ENCODE data around the gene ADAMTS13. TPM values are rescaled to one million over a fixed set of nuclear protein-coding genes. Genes with fewer than 3 reads are reported as not detected.
"Not testable (repeated sequence)": the region's sequence is repeated elsewhere in the genome, so short reads cannot be mapped to it uniquely, and the experiment has no call there.

Gene ADAMTS13
- total and polyA plus RNA-seq, 2 donors (not counting 1 experiment from before 2014, with no cell fraction given), result 0.78 to 3.1 TPM

DNA sequence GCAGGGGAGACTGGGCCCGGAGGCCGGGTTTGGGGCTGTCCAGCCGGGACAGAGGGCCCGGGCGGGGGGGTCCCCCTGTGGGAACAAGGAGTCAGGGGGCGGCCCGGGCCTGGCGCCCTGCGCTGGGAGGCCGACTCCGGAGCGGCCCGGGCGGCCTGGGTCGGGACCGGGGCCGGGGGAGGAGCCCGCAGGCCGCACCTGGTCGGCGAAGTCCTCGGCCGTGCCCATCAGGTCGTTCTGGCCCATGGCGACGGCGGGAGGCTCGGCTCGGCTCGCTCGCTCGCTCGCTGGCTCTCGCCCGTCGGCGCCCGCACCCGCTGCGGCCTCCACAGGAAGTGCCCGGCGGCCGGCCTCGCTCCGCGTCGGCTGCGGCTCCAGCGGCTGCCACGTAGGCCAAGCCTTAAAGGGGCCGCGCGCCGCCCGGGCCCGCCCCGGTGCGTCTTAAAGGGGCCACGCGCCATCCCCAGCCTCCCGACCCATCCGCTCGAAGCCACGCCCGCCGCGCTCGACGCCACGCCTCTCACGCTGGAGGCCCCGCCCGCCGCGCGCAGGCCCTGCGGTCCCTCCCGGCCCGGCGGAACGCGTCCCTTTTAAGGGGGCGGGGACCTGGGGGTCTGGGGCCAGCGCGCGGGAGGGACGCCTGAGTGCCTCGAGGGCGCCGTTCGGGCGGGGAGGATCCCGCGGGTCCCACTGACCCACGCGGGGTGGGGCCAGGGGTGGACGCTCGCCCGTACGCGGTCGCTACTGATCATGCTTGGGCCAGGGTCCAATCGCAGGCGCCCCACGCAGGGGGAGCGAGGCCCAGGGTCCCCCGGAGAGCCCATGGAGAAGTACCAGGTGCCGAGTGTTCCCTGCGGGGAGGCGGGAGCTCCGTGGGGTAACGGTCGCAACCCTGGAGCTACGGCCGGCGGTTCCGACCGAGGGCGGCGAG is 46.2 kb upstream of the ADAMTS13 start, which contains the start of the genes STKLD1 and SURF4:
Gene STKLD1, plus strand, starts transcription at position 643 of the 931 bp plus-strand sequence. Its CDS starts 108 bp downstream, at position 751.
Gene SURF4, minus strand, starts transcription at position 337 of the 931 bp plus-strand sequence. Its CDS starts 91 bp downstream, at position 246.
- Histone ChIP-seq H3K4me3 (replicated peaks in 1 of 4; ENCODE audit: control extremely low read depth in 1 of 4, insufficient read depth in 1 of 4, low read depth in 3 of 4, low read length in 4 of 4) (peak within 1 kb of the TSS; percentile 79 to 100 (median 96)), H3K36me3 (ENCODE audit: control insufficient read depth, insufficient read depth, low read length) (peaks cover 10% of the 10 kb centered on the region), H3K9ac (ENCODE audit: insufficient read depth, low read length) (peak within 1 kb of the TSS; percentile 97), H4K20me1 (ENCODE audit: control insufficient read depth, extremely low read depth, insufficient read depth, low read length) (peaks cover 5% of the 10 kb centered on the region), H3K9me3 (ENCODE audit: control insufficient read depth, insufficient read depth, low read depth, low read length) (no peaks in the 10 kb centered on the region), H3K27ac (ENCODE audit: insufficient read depth, low read length) (peak within 1 kb of the TSS; percentile 98), H3K79me2 (ENCODE audit: control insufficient read depth, insufficient read depth, low read length) (peaks cover 48% of the 10 kb centered on the region), H3K4me2 (ENCODE audit: extremely low read depth, insufficient read depth, low read length) (peak within 1 kb of the TSS; percentile 77), H3K27me3 (ENCODE audit: control insufficient read depth, insufficient read depth, low read length) (no peaks in the 10 kb centered on the region), H3K4me1 (ENCODE audit: control insufficient read depth, extremely low read depth, insufficient read depth, low read length) (peaks cover 6% of the 10 kb centered on the region), H2AFZ (ENCODE audit: low read length) (peak within 1 kb of the TSS; percentile 24)
- peak; percentile 96 for DNase-seq (ENCODE audit: low read depth in 2 of 2)
- TF ChIP-seq, protein P1, sequence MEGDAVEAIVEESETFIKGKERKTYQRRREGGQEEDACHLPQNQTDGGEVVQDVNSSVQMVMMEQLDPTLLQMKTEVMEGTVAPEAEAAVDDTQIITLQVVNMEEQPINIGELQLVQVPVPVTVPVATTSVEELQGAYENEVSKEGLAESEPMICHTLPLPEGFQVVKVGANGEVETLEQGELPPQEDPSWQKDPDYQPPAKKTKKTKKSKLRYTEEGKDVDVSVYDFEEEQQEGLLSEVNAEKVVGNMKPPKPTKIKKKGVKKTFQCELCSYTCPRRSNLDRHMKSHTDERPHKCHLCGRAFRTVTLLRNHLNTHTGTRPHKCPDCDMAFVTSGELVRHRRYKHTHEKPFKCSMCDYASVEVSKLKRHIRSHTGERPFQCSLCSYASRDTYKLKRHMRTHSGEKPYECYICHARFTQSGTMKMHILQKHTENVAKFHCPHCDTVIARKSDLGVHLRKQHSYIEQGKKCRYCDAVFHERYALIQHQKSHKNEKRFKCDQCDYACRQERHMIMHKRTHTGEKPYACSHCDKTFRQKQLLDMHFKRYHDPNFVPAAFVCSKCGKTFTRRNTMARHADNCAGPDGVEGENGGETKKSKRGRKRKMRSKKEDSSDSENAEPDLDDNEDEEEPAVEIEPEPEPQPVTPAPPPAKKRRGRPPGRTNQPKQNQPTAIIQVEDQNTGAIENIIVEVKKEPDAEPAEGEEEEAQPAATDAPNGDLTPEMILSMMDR (conservative IDR thresholded peaks at IDR 0.05 in 1 of 2, IDR thresholded peaks at IDR 0.05 in 1 of 2; ENCODE audit: low read depth in 1 of 2, low read length in 2 of 2), result no peak
- no peak for TF ChIP-seq EZH2 (IDR thresholded peaks at IDR 0.05; ENCODE audit: low read length, missing control alignments)

DNA sequence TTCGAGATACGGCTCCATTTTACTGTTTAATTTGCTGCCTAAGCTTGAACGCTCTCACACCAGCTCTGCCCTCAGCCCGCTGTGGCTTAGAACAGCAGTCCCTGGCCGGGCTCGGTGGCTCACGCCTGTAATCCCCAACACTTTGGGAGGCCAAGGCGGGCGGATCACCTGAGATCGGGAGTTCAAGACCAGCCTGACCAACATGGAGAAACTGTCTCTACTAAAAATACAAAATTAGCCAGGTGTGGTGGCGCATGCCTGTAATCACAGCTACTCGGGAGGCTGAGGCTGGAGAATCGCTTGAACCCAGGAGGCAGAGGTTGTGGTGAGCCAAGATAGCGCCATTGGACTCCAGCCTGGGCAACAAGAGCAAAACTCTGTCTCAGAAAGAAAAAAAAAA is 44.9 kb upstream of the ADAMTS13 start:
- H3K4me1 ChIP-seq (ENCODE audit: control insufficient read depth, extremely low read depth, insufficient read depth, low read length); H2AFZ ChIP-seq (ENCODE audit: low read length); H4K20me1 ChIP-seq (ENCODE audit: control insufficient read depth, extremely low read depth, insufficient read depth, low read length); H3K4me2 ChIP-seq (ENCODE audit: extremely low read depth, insufficient read depth, low read length); H3K27me3 ChIP-seq (ENCODE audit: control insufficient read depth, insufficient read depth, low read length); DNase-seq (ENCODE audit: low read depth in 2 of 2); H3K9ac ChIP-seq (ENCODE audit: insufficient read depth, low read length); H3K36me3 ChIP-seq (ENCODE audit: control insufficient read depth, insufficient read depth, low read length); H3K27ac ChIP-seq (ENCODE audit: insufficient read depth, low read length); H3K9me3 ChIP-seq (ENCODE audit: control insufficient read depth, insufficient read depth, low read depth, low read length): not testable (repeated sequence)
- Histone ChIP-seq H3K79me2 (ENCODE audit: control insufficient read depth, insufficient read depth, low read length) (peaks cover 35% of the 10 kb centered on the region), H3K4me3 (replicated peaks in 1 of 4; ENCODE audit: control extremely low read depth in 1 of 4, insufficient read depth in 1 of 4, low read depth in 3 of 4, low read length in 4 of 4) (peak overlapping the region in 1 of 4 experiments; percentile 99)

DNA sequence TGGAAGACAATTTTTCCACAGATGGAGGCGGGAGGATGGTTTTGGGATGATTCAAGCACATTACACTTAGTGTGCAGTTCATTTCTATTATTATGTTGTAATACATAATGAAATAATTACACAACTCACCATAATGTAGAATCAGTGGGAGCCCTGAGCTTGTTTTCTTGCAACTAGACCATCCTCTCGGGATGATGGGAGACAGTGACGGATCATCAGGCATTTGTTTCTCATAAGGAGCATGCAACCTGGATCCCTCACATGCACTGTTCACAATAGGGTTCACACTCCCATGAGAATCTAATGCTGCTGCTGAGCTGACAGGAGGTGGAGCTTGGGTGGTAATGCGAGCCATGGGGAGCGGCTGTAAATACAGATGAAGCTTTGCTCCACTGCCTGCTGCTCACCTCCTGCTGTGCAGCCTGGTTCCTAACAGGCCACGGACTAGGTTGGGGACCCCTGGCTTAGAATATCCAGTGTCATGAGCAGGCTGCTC is 44.4 kb upstream of the ADAMTS13 start:
- no peak overlapping the region for H3K27ac ChIP-seq (ENCODE audit: insufficient read depth, low read length)
- H3K4me3 ChIP-seq (replicated peaks in 1 of 4; ENCODE audit: control extremely low read depth in 1 of 4, insufficient read depth in 1 of 4, low read depth in 3 of 4, low read length in 4 of 4), result no peak overlapping the region
- no peaks in the 10 kb centered on the region for H3K27me3 ChIP-seq (ENCODE audit: control insufficient read depth, insufficient read depth, low read length)
- H2AFZ ChIP-seq (ENCODE audit: low read length), result no peak overlapping the region
- H3K79me2 ChIP-seq (ENCODE audit: control insufficient read depth, insufficient read depth, low read length), result peaks cover 30% of the 10 kb centered on the region
- H3K4me2 ChIP-seq (ENCODE audit: extremely low read depth, insufficient read depth, low read length), result no peak overlapping the region
- H3K36me3 ChIP-seq (ENCODE audit: control insufficient read depth, insufficient read depth, low read length), result peaks cover 4% of the 10 kb centered on the region
- no peaks in the 10 kb centered on the region for H4K20me1 ChIP-seq (ENCODE audit: control insufficient read depth, extremely low read depth, insufficient read depth, low read length)
- DNase-seq (ENCODE audit: low read depth in 2 of 2), result no peak
- no peaks in the 10 kb centered on the region for H3K9me3 ChIP-seq (ENCODE audit: control insufficient read depth, insufficient read depth, low read depth, low read length)
- H3K4me1 ChIP-seq (ENCODE audit: control insufficient read depth, extremely low read depth, insufficient read depth, low read length), result peaks cover 2% of the 10 kb centered on the region
- TF ChIP-seq EZH2 (IDR thresholded peaks at IDR 0.05; ENCODE audit: low read length, missing control alignments), result no peak
- TF ChIP-seq, protein P1 (conservative IDR thresholded peaks at IDR 0.05 in 1 of 2, IDR thresholded peaks at IDR 0.05 in 1 of 2; ENCODE audit: low read depth in 1 of 2, low read length in 2 of 2), result no peak
- no peak overlapping the region for H3K9ac ChIP-seq (ENCODE audit: insufficient read depth, low read length)
